ENCODE results near the gene DUSP12.
"Not testable (repeated sequence)": the region's sequence is repeated elsewhere in the genome, so short reads cannot be mapped to it uniquely, and the experiment has no call there.

The DUSP12 gene

DNA sequence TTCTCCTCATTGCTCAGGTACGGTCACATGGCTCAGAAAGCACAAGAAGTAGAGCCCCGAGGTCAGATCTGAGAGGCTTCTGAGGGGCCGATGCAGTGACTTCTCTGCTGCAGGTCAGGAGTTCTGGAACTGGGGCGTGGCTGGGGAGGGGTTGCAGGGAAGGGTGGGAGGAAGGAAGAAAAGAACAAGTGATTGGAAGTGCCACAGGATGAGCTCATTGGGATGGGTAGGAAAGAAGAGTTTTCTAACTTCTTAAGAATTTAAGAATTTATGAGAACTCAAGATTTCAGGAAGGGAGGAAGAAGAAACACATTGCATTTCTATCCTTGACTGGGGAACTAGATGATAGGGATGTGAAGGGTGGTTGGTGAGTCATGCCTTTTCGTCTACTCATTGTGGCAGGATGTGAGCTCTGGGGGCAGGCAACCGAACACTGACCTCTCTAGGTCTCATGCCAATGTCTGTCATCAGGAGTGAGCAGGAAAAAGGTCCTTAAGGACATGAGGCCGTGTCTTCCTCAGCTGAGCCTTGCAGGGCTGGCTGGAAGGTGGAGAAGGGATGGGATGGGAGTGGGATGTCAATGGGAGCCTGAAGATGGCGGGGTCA lies 27.7 kb upstream of the DUSP12 start:
- no peak overlapping the region for H3K4me3 ChIP-seq (ENCODE audit: control insufficient read depth, low read depth, low read length)
- peak; percentile 97 for DNase-seq (ENCODE audit: low read depth)
- TF ChIP-seq, protein P1, sequence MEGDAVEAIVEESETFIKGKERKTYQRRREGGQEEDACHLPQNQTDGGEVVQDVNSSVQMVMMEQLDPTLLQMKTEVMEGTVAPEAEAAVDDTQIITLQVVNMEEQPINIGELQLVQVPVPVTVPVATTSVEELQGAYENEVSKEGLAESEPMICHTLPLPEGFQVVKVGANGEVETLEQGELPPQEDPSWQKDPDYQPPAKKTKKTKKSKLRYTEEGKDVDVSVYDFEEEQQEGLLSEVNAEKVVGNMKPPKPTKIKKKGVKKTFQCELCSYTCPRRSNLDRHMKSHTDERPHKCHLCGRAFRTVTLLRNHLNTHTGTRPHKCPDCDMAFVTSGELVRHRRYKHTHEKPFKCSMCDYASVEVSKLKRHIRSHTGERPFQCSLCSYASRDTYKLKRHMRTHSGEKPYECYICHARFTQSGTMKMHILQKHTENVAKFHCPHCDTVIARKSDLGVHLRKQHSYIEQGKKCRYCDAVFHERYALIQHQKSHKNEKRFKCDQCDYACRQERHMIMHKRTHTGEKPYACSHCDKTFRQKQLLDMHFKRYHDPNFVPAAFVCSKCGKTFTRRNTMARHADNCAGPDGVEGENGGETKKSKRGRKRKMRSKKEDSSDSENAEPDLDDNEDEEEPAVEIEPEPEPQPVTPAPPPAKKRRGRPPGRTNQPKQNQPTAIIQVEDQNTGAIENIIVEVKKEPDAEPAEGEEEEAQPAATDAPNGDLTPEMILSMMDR (conservative IDR thresholded peaks at IDR 0.05; ENCODE audit: control insufficient read depth, insufficient read depth, low read depth, low read length): no peak

DNA sequence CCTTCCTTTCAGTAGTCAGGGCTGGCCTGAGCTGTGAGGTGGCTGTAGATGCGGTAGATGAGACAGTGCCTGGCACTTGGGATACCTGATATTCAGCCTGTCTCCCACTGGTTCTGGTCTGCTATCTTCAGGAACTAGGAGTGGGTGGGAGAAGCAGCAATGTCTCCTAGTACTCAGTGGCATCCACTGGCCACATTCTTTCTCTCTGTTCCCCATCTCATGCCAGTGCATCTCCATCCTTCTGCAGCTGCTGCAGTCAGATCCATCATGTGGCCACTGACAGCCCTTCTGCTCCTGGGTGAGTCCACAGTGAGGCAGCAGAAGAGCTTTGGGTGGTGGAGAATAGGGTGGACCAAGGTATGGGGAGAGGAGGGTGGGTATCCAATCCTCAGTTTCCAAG lies 27.2 kb upstream of the DUSP12 start:
- DNase-seq (ENCODE audit: low read depth): no peak
- no peak overlapping the region for H3K4me3 ChIP-seq (ENCODE audit: control insufficient read depth, low read depth, low read length)
- TF ChIP-seq, protein P1 (conservative IDR thresholded peaks at IDR 0.05; ENCODE audit: control insufficient read depth, insufficient read depth, low read depth, low read length): no peak

DNA sequence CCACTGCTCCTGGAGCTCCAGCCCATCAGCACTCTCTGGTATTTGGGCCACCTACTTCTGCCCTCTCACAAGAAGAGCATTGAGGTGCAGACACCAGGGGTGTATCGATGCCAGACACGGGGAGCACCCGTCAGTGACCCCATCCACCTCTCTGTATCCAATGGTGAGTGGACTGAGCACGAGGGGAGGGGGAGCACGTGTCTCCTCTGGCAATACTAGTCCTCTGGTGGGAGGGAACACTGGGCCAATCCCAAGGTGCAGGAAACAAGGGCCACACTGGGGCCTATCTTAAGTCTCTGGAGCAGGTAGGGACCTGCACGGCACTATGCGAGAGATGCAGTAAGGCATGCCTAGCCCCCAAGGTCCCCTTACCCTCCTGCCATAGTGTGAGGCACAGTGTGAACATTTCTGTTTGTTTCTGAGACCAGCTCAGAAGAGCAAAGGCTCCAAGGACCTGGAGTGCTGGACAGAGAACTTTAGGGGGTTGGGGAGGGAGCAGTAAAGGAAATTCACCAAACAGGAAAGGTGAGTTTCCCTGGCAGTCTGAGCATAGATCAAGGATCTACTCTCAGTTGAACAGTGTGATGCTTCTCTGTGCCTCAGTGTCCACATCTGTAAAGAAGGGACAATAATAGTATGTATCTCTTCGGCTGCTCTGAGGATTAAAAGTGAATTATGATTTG lies 26.0 kb upstream of the DUSP12 start:
- H3K4me3 ChIP-seq (ENCODE audit: control insufficient read depth, low read depth, low read length): no peak overlapping the region
- no peak for DNase-seq (ENCODE audit: low read depth)
- TF ChIP-seq, protein P1 (conservative IDR thresholded peaks at IDR 0.05; ENCODE audit: control insufficient read depth, insufficient read depth, low read depth, low read length): no peak

DNA sequence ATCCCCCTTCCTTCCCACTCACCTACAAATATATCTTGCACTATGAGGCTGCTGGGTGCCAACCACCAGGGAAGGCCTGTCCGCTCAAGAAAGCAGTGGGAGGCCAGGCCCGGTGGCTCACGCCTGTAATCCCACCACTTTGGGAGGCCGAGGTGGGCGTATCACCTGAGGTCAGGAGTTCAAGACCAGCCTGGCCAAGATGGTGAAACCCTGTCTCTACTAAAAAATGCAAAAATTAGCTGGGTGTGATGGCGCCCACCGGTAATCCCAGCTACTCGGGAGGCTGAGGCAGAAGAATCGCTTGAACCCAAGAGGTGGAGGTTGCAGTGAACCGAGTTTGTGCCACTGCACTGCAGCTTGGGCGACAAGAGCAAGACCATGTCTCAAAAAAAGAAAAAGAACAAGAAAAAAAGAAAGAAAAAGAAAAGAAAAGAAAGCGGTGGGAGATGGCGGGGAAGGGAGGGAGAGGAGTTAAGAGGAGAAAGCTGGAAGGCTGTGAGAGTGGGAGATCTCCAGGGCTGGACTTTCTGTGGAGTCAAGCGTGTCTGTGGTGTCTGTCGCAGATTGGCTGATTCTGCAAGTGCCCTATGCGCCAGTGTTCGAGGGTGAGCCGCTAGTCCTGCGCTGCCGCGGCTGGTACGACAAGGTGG lies 24.2 kb upstream of the DUSP12 start:
- peak overlapping the region; percentile 72 for H3K4me3 ChIP-seq (ENCODE audit: control insufficient read depth, low read depth, low read length)
- not testable (repeated sequence) for DNase-seq (ENCODE audit: low read depth)

GRCh38 chr1:161725908-161726472 lies 23.6 kb upstream of the DUSP12 start:
- DNase-seq (ENCODE audit: low read depth): peak; percentile 42
- H3K4me3 ChIP-seq (ENCODE audit: control insufficient read depth, low read depth, low read length): peak overlapping the region; percentile 72
- TF ChIP-seq, protein P1 (conservative IDR thresholded peaks at IDR 0.05; ENCODE audit: control insufficient read depth, insufficient read depth, low read depth, low read length): peak; percentile 38

DNA sequence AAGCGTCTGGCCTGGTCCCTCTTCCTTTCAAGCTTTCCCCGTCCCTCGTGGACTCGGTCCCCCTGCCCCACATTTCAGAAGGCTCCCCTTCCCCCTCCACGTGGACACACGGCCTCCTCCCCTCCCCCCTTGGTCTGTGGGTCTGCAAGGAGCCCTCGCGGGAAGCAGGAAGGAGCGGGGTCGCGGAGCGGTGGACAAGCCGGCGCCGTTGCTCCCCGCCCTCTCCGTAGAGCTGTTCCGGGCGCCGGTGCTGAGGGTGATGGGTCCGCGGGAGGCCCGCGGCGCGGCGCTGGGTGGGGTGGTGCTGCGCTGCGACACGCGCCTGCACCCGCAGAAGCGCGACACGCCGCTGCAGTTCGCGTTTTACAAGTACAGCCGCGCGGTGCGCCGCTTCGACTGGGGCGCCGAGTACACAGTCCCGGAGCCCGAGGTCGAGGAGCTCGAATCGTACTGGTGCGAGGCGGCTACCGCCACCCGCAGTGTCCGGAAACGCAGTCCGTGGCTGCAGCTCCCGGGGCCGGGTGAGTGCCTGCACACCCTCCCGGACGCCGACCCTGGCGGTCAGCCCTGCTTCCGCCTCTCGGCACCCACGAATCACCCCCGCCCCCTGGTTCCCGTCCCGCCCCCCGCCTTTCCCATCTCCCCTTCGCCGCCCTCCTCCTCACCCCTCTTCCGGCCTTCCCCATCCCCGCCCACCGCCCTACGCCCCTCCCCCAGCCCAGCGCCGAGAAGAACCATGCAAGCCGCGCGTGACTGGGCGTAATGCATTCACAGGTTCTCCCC lies 22.9 kb upstream of the DUSP12 start:
- DNase-seq (ENCODE audit: low read depth): peak; percentile 80

More for the DNA sequence above, 22.9 kb upstream of the DUSP12 start:
- peak overlapping the region; percentile 72 for H3K4me3 ChIP-seq (ENCODE audit: control insufficient read depth, low read depth, low read length)
- TF ChIP-seq, protein P1 (conservative IDR thresholded peaks at IDR 0.05; ENCODE audit: control insufficient read depth, insufficient read depth, low read depth, low read length): no peak
